ENCODE results near the gene FOXN4. TPM values are rescaled to one million over a fixed set of nuclear protein-coding genes. Genes with fewer than 3 reads are reported as not detected.

Gene FOXN4
- total and polyA plus RNA-seq, 2 of the 13 experiments (the other 11 are each of a cell fraction or from before 2014, with no cell fraction given), result 0.11 TPM; not detected in 1

DNA sequence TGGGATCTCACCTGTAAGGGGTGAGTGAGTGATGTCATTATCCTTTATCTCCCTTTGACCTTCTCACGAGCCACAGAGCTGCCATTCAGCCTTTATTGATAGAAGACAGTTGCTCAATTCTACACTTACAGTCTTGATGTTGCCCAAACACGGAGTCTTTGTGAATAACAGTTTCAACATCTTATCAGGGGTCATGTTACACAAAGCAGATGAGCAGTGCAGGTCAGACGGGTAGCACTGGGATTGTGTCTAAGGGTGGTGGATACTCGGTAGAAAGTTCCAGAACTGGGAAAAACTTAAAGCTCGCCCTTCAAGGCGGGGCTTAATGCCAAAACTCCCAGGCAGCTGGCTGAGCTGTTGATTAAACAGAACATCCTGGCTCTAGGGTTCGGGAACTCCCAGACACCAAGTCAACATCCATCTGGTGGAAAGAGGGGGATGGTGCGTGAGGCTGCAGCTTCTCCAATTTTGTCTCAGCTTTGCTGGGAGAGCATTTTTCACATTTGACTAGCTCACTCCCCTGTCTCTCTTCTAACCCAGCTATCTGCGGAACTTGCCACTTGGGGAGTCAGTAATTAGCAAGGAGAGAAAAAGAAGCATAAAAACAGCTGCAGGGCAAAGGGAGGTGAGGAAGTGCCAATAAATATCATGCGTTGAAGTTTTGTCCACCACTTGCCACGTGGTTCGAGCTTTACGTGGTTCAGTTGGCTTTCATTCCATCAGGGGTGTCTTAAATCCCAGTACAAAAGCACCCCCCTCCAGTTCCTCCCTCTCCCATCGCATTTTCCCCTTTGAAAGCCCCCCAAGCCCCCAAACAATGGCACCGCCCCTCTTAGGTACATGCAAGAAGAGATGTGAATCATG lies 31.0 kb downstream of the FOXN4 start (continued):
- TF ChIP-seq MZF1 (CRISPR knock-in tag; IDR thresholded peaks at IDR 0.05; ENCODE audit: borderline replicate concordance), result no peak
- no peak for TF ChIP-seq ZNF451 (CRISPR knock-in tag; IDR thresholded peaks at IDR 0.05)
- no peak for TF ChIP-seq EEA1 (CRISPR knock-in tag; IDR thresholded peaks at IDR 0.05; ENCODE audit: borderline replicate concordance)
- no peak for TF ChIP-seq ZNF253 (CRISPR knock-in tag; IDR thresholded peaks at IDR 0.05; ENCODE audit: borderline replicate concordance)
- no peak for TF ChIP-seq CHD2 (IDR thresholded peaks at IDR 0.05; ENCODE audit: low read depth, low read length)
- TF ChIP-seq REST (IDR thresholded peaks at IDR 0.05; ENCODE audit: borderline replicate concordance in 1 of 2, low read depth in 1 of 2, low read length in 2 of 2), result no peak
- TF ChIP-seq, protein P1, sequence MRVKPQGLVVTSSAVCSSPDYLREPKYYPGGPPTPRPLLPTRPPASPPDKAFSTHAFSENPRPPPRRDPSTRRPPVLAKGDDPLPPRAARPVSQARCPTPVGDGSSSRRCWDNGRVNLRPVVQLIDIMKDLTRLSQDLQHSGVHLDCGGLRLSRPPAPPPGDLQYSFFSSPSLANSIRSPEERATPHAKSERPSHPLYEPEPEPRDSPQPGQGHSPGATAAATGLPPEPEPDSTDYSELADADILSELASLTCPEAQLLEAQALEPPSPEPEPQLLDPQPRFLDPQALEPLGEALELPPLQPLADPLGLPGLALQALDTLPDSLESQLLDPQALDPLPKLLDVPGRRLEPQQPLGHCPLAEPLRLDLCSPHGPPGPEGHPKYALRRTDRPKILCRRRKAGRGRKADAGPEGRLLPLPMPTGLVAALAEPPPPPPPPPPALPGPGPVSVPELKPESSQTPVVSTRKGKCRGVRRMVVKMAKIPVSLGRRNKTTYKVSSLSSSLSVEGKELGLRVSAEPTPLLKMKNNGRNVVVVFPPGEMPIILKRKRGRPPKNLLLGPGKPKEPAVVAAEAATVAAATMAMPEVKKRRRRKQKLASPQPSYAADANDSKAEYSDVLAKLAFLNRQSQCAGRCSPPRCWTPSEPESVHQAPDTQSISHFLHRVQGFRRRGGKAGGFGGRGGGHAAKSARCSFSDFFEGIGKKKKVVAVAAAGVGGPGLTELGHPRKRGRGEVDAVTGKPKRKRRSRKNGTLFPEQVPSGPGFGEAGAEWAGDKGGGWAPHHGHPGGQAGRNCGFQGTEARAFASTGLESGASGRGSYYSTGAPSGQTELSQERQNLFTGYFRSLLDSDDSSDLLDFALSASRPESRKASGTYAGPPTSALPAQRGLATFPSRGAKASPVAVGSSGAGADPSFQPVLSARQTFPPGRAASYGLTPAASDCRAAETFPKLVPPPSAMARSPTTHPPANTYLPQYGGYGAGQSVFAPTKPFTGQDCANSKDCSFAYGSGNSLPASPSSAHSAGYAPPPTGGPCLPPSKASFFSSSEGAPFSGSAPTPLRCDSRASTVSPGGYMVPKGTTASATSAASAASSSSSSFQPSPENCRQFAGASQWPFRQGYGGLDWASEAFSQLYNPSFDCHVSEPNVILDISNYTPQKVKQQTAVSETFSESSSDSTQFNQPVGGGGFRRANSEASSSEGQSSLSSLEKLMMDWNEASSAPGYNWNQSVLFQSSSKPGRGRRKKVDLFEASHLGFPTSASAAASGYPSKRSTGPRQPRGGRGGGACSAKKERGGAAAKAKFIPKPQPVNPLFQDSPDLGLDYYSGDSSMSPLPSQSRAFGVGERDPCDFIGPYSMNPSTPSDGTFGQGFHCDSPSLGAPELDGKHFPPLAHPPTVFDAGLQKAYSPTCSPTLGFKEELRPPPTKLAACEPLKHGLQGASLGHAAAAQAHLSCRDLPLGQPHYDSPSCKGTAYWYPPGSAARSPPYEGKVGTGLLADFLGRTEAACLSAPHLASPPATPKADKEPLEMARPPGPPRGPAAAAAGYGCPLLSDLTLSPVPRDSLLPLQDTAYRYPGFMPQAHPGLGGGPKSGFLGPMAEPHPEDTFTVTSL (CRISPR knock-in tag; IDR thresholded peaks at IDR 0.05; ENCODE audit: borderline replicate concordance), result no peak; the same call in 1 of the 2 replicates
- peak; percentile 91 for TF ChIP-seq NR2F2 (IDR thresholded peaks at IDR 0.05; ENCODE audit: borderline replicate concordance, low read depth)
- TF ChIP-seq ZNF101 (CRISPR knock-in tag; IDR thresholded peaks at IDR 0.05; ENCODE audit: borderline replicate concordance, low read depth), result no peak
- peak; percentile 79 for TF ChIP-seq HNF4A (CRISPR knock-in tag; IDR thresholded peaks at IDR 0.05)
- TF ChIP-seq, protein P2, sequence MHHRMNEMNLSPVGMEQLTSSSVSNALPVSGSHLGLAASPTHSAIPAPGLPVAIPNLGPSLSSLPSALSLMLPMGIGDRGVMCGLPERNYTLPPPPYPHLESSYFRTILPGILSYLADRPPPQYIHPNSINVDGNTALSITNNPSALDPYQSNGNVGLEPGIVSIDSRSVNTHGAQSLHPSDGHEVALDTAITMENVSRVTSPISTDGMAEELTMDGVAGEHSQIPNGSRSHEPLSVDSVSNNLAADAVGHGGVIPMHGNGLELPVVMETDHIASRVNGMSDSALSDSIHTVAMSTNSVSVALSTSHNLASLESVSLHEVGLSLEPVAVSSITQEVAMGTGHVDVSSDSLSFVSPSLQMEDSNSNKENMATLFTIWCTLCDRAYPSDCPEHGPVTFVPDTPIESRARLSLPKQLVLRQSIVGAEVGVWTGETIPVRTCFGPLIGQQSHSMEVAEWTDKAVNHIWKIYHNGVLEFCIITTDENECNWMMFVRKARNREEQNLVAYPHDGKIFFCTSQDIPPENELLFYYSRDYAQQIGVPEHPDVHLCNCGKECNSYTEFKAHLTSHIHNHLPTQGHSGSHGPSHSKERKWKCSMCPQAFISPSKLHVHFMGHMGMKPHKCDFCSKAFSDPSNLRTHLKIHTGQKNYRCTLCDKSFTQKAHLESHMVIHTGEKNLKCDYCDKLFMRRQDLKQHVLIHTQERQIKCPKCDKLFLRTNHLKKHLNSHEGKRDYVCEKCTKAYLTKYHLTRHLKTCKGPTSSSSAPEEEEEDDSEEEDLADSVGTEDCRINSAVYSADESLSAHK (CRISPR knock-in tag; IDR thresholded peaks at IDR 0.05; ENCODE audit: borderline replicate concordance), result no peak
- no peak; the same call in 1 of the 2 replicates for TF ChIP-seq TFDP1 (CRISPR knock-in tag; IDR thresholded peaks at IDR 0.05; ENCODE audit: borderline replicate concordance)
- peak; percentile 85; the same call in 1 of the 2 replicates for TF ChIP-seq SOX13 (IDR thresholded peaks at IDR 0.05)
- peak in 1 of 2 experiments; percentile 99; a peak in 2 of 4 replicates for TF ChIP-seq SOX13 (CRISPR knock-in tag; conservative IDR thresholded peaks at IDR 0.05 in 1 of 2, IDR thresholded peaks at IDR 0.05 in 1 of 2)
